DMS79 treated with DMSO at 0.1 percent for 48 hours (cell line): ENCODE results near the gene RALA.
"Not testable (repeated sequence)": the region's sequence is repeated elsewhere in the genome, so short reads cannot be mapped to it uniquely, and the experiment has no call there.

Experiments
- DNase-seq: peaks from one replicate; lab custom pipeline; 2025; lab: John Stamatoyannopoulos, UW

Gene RALA

DNA sequence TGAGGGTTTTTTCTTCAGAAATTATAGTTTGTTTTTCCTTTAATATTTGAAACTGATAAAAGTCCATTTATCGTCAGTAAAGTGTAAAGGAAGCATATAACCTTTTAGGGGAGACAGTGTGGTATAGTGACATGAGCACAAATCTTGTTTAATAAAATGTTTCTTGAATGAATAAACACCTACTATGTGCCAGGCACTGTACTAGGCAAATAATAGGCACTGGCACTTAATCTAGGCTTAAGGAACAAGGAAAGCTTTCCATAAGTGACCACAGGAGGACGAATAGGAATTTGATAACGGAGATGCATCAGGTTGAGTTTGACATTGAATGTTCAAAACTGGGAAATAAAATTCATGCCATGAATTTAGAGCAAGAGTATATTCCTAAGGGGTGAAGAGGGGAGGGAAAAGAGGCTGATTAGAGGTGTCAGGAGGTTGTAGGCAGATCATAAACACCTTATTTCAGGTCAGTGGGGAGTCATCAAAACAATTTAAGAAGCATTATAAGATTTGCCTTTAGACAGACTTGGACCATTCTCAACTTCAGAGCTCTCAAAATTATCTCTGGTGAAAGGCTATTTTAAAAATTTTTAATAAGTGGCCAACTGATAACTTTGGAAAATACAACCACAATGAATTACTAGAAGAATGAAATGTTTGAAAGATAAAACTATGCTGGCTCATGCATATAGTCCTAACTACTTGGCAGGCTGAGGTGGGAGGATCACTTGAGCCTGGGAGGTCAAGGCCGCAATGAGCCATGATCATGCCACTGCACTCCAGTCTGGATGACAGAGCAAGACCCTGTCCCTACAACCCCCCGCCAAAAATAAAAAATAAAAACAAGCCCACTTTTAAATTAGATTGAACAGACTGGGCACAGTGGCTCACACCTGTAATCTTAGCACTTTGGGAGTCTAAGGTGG, 22.4 kb downstream of the RALA start:
- no peak for DNase-seq

GRCh38 chr7:39647816-39648215, 24.4 kb downstream of the RALA start:
- no peak for DNase-seq

GRCh38 chr7:39650676-39651075, 27.3 kb downstream of the RALA start:
- DNase-seq, result no peak

DNA sequence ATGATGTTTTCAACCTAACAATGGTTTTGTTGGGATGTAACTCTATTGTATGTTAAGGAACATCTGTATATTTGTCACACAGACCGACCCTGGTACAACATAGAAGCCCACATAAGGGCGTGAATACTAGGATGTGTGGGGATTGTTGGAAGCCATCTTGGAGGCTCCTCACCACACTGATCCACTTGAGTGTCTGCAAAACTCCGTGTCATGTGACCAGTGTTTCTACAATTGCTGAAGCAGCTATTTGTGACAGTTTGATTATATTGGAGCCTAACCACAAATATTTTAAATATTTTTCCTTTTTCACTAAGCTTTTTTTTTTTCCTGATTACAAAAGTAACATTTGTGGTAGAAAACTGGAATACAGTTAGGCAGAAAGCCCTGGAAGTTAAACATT, 27.9 kb downstream of the RALA start:
- DNase-seq, result no peak

GRCh38 chr7:39656415-39656814, 33.0 kb downstream of the RALA start:
- DNase-seq, result no peak

- no peak for DNase-seq
Observed at GRCh38 chr7:39659356-39660013, 36.1 kb downstream of the RALA start.

DNA sequence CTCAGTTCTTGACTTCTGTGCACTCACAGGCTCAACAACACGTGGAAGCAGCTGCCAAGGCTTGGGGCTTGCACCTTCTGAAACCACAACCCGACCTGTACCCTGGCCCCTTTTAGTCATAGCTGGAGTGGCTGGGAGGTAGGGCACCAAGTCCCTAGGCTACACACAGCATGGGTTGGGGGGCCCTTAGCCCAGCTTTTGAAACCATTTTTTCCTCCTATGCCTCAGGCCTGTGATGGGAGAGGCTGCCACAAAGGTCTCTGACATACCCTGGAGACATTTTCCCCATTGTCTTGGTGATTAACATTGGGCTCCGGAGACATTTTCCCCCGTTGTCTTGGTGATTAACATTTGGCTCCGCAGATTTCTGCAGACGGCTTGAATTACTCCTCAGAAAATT, 38.6 kb downstream of the RALA start:
- DNase-seq, result no peak

- DNase-seq, result no peak
Observed at GRCh38 chr7:39663263-39663662, 39.9 kb downstream of the RALA start.

DNA sequence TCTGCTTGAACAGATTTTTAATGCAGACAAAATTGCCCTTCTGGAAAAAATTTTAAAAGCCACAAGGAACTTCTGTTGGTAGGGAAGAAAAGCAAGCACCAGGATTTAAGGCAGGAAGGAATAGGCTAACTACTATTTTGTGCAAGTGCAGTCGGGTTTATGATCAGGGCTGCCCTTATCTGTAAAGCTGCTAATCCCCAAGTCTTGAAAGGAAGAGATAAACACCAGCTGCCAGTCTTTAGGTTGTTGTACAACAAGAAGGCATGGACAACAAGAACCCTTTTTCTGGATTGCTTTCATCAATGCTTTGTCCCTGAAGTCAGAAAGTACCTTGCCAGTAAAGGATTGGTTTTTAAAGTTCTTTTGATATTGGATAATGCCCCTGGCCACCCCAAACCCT, 40.7 kb downstream of the RALA start:
- DNase-seq, result no peak

DNA sequence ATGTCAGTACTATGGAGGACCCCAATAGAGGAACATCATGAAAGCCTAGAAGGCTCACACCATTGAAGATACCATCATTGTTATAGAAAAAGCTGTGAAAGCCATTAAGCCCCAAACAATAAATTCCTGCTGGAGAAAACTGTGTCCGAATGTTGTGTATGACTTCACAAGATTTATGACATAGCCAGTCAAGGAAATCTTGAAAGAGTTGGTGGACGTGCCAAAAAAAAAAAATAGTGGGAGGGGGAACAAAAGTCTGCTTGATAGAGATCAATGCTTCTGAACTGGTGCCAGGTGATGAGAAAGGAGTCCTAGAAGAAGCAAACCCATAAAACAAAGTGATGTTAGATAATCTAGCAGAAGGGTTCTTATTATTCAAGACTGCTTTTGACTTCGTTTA, 41.2 kb downstream of the RALA start:
- DNase-seq, result no peak

DNA sequence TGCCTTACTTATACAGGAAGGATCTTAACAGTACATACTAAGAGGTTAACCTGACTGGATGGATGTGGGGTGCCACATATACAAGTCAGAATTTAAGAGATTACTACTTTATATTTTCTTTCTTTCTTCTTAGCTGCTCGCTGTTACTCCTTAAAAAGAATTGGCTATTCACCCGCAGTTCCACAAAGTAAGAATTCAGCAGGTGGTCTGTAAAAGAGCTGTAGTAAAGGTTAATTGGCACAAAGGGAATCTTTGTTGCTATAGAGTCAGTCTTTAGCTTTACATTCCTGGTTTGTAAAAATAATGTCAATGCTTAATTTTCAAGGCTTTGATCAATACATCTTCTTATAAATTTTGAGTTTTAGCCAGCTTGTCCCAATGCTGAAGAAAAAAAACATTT, 43.2 kb downstream of the RALA start:
- DNase-seq, result no peak

GRCh38 chr7:39667341-39667923, 44.1 kb downstream of the RALA start:
- DNase-seq, result no peak

DNA sequence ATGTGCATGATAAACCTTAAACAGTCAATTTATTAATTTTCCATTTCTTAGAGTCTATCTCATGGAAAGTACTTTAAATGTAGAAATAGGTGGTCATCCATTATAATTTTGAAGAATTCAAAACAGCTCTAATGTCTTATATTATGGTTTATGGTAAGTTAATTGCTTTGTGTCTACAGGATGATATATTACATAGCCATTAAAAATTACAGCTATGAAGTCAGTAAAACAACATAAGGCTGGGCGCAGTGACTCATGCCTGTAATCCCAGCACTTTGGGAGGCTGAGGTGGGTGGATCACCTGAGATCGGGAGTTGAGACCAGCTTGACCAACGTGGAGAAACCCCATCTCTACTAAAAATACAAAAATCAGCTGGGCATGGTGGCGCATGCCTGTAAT, 44.9 kb downstream of the RALA start:
- not testable (repeated sequence) for DNase-seq

DNA sequence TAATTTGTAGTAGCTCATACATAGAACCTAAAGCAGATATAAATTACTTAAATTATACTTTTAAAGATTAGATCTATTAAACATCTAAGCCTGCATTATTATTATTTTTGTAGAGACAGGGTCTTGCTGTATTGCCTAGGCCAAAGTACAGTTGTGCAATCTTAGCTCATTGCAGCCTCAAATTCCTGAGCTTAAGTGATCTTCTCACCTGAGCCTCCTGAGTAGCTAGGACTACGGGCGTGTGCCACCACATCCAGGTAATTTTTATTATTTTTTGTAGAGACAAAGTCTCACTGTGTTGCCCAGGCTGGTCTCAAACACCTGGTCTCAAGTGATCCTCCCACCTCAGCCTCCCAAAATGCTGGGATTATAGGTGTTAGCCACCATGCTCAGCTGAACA, 46.7 kb downstream of the RALA start:
- DNase-seq, result no peak

DNA sequence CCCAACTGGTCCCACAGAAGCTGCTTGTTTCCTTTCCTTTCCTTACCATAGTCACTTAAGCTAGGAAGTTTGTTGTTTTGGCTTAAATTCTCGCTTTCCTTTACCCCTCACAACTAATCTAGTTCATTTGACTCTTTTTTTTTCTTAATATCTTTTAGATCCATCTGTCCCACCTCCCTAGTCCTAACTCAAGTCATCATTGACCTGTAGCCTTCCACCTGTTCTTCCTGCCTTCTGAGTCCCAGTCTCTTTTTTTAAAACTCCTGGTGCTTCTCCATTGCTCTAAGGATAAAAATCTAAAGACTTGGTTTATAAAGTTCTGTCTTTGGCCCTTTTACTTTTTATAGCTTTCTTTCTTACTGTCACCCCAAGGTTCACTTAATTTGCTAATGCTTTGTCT, 47.6 kb downstream of the RALA start:
- DNase-seq, result no peak

DNA sequence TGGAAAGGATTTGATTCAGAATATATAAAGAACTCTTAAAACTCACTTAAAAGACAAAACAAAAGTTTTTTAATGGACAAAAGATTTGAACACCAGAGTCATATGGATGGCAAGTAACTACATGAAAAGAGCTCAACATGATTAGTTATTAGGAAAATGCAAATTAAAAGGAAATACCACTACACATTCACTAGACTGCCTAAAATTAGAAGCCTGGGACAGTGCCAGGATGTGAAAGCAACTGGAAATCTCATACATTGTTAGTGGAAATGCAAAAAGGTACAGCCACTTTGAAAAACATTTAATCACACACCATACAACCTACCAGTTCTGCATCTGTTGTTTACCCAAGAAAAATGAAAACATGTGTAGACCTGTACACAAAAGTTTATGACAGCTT, 48.8 kb downstream of the RALA start:
- DNase-seq, result no peak

- DNase-seq, result no peak
Observed at GRCh38 chr7:39673868-39674267, 50.5 kb downstream of the RALA start.

GRCh38 chr7:39674406-39674805, 51.0 kb downstream of the RALA start:
- no peak for DNase-seq

DNA sequence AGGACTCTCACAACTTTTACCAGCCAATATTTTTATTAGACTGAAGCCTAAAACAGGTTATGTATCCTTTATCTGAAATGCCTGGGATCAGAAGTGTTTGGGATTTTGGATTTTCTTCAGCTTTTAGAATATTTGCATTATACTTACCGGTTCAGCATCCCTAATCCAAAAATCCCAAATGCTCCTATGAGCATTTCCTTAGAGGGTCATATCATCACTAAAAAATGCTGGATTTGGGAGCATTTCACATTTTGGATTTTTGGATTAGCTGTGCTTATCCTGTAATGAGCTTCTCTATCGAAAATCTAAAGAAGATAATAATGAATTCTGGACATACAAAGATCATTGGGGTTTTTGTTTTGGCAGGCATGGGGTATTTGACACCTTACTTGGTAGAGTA, 53.0 kb downstream of the RALA start:
- DNase-seq, result no peak

DNA sequence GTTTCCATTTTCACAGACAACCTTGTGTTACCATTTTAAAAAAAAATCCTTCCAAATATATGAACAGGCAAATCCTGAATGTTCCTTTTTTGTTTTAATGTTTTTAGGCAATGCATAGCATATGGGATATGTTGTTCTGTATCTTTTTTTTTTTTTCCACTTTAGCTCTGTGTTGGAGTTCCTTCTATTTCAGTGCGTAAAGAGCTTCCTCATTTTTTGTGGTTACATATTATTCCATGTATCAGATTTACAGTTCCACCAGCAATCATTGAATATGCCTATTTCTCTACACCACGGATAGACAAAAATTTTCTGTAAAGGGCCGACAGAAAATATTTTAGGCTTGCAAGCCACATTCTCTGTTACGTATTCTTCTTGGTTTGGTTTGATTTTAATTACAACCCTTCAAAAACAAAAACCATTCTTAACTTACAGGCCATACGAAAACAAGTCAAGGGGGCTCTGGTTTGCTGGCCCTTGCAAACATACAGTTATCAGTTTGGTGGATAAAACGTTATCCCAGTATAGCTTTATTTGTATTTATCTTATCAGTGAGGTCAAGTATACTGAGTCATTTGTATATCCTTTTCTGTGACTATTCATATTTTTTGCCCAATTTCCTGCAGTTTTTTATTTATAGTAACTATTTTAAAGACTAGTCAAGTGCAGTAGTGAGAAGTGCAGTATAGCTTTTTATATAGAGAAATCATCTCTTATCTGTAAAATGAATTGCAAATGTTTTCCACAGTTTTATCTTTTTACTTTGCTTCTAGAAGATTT, 55.7 kb downstream of the RALA start:
- DNase-seq, result no peak

DNA sequence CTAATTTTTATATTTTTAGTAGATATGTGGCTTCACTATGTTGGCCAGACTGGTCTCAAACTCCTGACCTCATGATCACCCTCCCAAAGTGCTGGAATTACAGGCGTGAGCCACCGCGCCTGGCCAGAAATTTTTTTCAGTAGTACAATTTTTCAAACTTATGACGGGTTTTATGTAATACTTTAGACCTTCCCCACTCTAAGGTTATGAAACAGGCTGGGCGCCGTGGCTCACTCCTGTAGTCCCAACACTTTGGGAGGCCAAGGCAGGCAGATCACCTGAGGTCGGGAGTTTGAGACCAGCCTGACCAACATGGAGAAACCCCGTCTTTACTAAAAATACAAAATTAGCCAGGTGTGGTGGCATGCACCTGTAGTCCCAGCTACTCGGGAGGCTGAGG, 56.5 kb downstream of the RALA start:
- DNase-seq, result not testable (repeated sequence)

- no peak for DNase-seq
Observed at GRCh38 chr7:39681887-39682441, 58.6 kb downstream of the RALA start.
